Activated B cell treated with CpG ODN at 0.5 μM for 24 hours (primary cell): ENCODE data around the gene KCNA5. TPM values are rescaled to one million over a fixed set of nuclear protein-coding genes. Genes with fewer than 3 reads are reported as not detected.

ENCODE experiments used
- ATAC-seq: fragments of 200-7000 bp; cut with Tn5 transposase; one replicate; pipeline ENCODE4 v1.10.0; 2021; ENCODE audit warnings: low read depth, mild to moderate bottlenecking, moderate library complexity
- CTCF ChIA-PET: fragments of 350-600 bp; sonication (Branson Sonifier 250); formaldehyde crosslinking; loops from one replicate; lab custom pipeline; 2021; ENCODE audit warnings: antibody characterized with exemption; lab: Charles Lee
- POLR2A ChIA-PET: fragments of 350-600 bp; sonication (Branson Sonifier 250); formaldehyde crosslinking; loops from one replicate; lab custom pipeline; 2021; ENCODE audit warnings: antibody characterized with exemption; lab: Charles Lee
- DNase-seq: peaks from one replicate; pipeline ENCODE4 v3.0.0; 2022
- H3K27ac Mint-ChIP-seq: one replicate; pipeline ENCODE4 v1.8.0; 2020; ENCODE audit warnings: mixed read lengths
- H3K27me3 Mint-ChIP-seq: one replicate; pipeline ENCODE4 v1.8.0; 2021; ENCODE audit warnings: mixed read lengths
- H3K36me3 Mint-ChIP-seq: one replicate; pipeline ENCODE4 v1.8.0; 2021; ENCODE audit warnings: low read depth, mixed read lengths
- H3K4me1 Mint-ChIP-seq: one replicate; pipeline ENCODE4 v1.8.0; 2021; ENCODE audit warnings: mixed read lengths
- H3K4me3 Mint-ChIP-seq: one replicate; pipeline ENCODE4 v1.8.0; 2020; ENCODE audit warnings: mild to moderate bottlenecking, mixed read lengths
- H3K9me3 Mint-ChIP-seq: one replicate; pipeline ENCODE4 v1.8.0; 2020; ENCODE audit warnings: mixed read lengths
- CTCF ChIP-seq: fragments of 200-600 bp; IDR thresholded peaks from one replicate; pipeline ENCODE4 v1.8.0; 2022; ENCODE audit warnings: antibody characterized with exemption, mild to moderate bottlenecking
- intact Hi-C: fragments of 100-400 bp; cut with micrococcal nuclease; formaldehyde crosslinking; loops from one replicate; pipeline ENCODE4 v1.15.1; 2024
- total RNA-seq: library from RNA; stranded (reverse); gene quantifications from 2 replicates; pipeline ENCODE4 v1.2.3, GENCODE V29; 2022

Gene KCNA5
- total RNA-seq, 1 donor from 2014 or later = 0.42 TPM

DNA sequence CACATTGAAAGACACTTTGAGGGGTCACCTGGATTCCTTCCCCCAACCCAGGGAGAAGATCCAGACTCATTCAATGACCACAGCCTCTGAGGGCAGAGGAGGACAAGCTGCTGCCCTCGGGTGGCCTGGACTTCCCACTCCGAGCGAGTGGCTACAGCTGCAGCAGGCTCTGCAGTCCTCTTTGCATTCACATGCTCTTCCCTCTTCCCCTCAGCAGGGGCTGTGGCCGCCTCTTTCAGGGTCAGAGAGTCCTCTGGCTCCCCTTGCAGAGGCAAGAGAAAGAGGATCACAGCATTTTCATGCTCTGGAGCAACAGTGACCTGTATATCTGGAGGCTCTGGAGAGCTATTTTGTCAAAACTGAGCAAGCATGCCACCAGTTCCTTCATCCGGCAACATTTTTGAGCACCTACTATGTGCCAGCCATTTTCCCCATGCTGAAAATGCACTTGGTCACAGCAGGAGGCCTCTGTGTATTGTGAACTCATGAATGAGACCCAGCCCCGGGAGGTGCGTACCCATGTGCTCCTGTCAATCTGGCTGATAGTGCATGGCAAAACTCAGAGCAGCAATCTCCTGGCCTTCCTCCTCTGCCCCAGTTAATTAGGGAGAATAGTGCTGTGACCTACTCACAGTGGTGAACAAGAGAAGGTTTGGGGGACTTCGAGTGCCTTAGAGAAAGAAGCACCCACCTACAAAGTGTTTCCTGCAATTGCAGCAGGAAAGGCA is 42.9 kb upstream of the KCNA5 start:
- ChIA-PET CTCF (interaction anchor here (1.3 to 3.5 kb wide), 2 partner anchors 143 to 146 kb away, joined by 3 to 21 read pairs; no protein-coding TSS in a partner anchor), POLR2A (interaction anchor here (0.6 kb wide), 1 partner anchor 853 kb away, joined by 3 read pairs; no protein-coding TSS in a partner anchor)
- no peak overlapping the region for H3K27ac Mint-ChIP-seq
- H3K9me3 Mint-ChIP-seq = no peaks in the 10 kb centered on the region
- no peak for ATAC-seq
- H3K36me3 Mint-ChIP-seq = no peaks in the 10 kb centered on the region
- intact Hi-C loops = loop anchor here (5.0 to 10.0 kb wide), 2 partner anchors 579 to 646 kb away; no protein-coding TSS in a partner anchor
- TF ChIP-seq CTCF = no peak
- peaks cover 22% of the 10 kb centered on the region for H3K27me3 Mint-ChIP-seq
- H3K4me3 Mint-ChIP-seq = no peak overlapping the region
- no peaks in the 10 kb centered on the region for H3K4me1 Mint-ChIP-seq
- DNase-seq = no peak

GRCh38 chr12:5003025-5003666 is 40.5 kb upstream of the KCNA5 start:
- Mint-ChIP-seq H3K4me3 (no peak overlapping the region), H3K27ac (no peak overlapping the region), H3K27me3 (peaks cover 15% of the 10 kb centered on the region), H3K9me3 (no peaks in the 10 kb centered on the region), H3K36me3 (no peaks in the 10 kb centered on the region), H3K4me1 (no peaks in the 10 kb centered on the region)
- DNase-seq = peak; percentile 36
- ChIA-PET CTCF (interaction anchor here (0.7 to 3.5 kb wide), 4 partner anchors 19 to 148 kb away, joined by 3 to 21 read pairs (median 4); no protein-coding TSS in a partner anchor), POLR2A (no interaction called here)
- TF ChIP-seq CTCF = peak; percentile 56
- intact Hi-C loops = loop anchor here (1.0 to 10.0 kb wide), 4 partner anchors 146 to 648 kb away; no protein-coding TSS in a partner anchor
- ATAC-seq = peak; percentile 83

GRCh38 chr12:5008661-5009060 is 35.0 kb upstream of the KCNA5 start:
- DNase-seq (no peak), ATAC-seq (no peak)
- Mint-ChIP-seq H3K27me3 (peaks cover 9% of the 10 kb centered on the region), H3K4me1 (no peaks in the 10 kb centered on the region), H3K36me3 (no peaks in the 10 kb centered on the region), H3K9me3 (no peaks in the 10 kb centered on the region), H3K27ac (no peak overlapping the region), H3K4me3 (no peak overlapping the region)
- POLR2A ChIA-PET = no interaction called here
- intact Hi-C loops = loop anchor here (10.0 kb wide), 1 partner anchor 654 kb away; no protein-coding TSS in a partner anchor
- no peak for TF ChIP-seq CTCF
- CTCF ChIA-PET = no interaction called here

GRCh38 chr12:5010151-5010550 is 33.5 kb upstream of the KCNA5 start:
- POLR2A ChIA-PET = no interaction called here
- Mint-ChIP-seq H3K9me3 (no peaks in the 10 kb centered on the region), H3K4me1 (no peaks in the 10 kb centered on the region), H3K27me3 (peaks cover 9% of the 10 kb centered on the region), H3K4me3 (no peak overlapping the region), H3K36me3 (no peaks in the 10 kb centered on the region), H3K27ac (no peak overlapping the region)
- CTCF ChIA-PET = no interaction called here
- intact Hi-C loops = no loop called here
- DNase-seq = no peak
- no peak for TF ChIP-seq CTCF
- no peak for ATAC-seq

- ChIA-PET CTCF (interaction anchor here (0.7 kb wide), 1 partner anchor 157 kb away, joined by 3 read pairs; no protein-coding TSS in a partner anchor), POLR2A (no interaction called here)
- no peak for TF ChIP-seq CTCF
- DNase-seq (no peak), ATAC-seq (no peak)
- intact Hi-C loops = no loop called here
- Mint-ChIP-seq H3K27ac (no peak overlapping the region), H3K27me3 (peaks cover 5% of the 10 kb centered on the region), H3K9me3 (no peaks in the 10 kb centered on the region), H3K36me3 (no peaks in the 10 kb centered on the region), H3K4me1 (peaks cover 7% of the 10 kb centered on the region), H3K4me3 (no peak overlapping the region)
These were observed 31.3 kb upstream of the KCNA5 start for GRCh38 chr12:5012337-5012736.
